Gastrocnemius medialis (tissue), 4 donors: ENCODE results near the gene TRAF2.

Experiments used
- POLR2A ChIP-seq, 2 donors: fragments of 450-650 bp; IDR thresholded peaks; one replicate each; pipeline ENCODE4 v1.6.1; 2017; ENCODE audit warnings: antibody characterized with exemption in 2 of 2, mild to moderate bottlenecking in 2 of 2, moderate library complexity in 2 of 2
- TF ChIP-seq, protein P1 (sequence below), 5 experiments: fragments of 450-650 bp in 3 of 5; fragments of 200-600 bp in 2 of 5; sonication (generic) in 2 of 5; IDR thresholded peaks in 4 of 5; conservative IDR thresholded peaks in 1 of 5; 1 replicate in 4 of 5; 2 replicates in 1 of 5; pipeline ENCODE4 v1.5.1; 2016 to 2019; ENCODE audit warnings: antibody characterized with exemption in 5 of 5, mild to moderate bottlenecking in 3 of 5, moderate library complexity in 3 of 5

DNA sequence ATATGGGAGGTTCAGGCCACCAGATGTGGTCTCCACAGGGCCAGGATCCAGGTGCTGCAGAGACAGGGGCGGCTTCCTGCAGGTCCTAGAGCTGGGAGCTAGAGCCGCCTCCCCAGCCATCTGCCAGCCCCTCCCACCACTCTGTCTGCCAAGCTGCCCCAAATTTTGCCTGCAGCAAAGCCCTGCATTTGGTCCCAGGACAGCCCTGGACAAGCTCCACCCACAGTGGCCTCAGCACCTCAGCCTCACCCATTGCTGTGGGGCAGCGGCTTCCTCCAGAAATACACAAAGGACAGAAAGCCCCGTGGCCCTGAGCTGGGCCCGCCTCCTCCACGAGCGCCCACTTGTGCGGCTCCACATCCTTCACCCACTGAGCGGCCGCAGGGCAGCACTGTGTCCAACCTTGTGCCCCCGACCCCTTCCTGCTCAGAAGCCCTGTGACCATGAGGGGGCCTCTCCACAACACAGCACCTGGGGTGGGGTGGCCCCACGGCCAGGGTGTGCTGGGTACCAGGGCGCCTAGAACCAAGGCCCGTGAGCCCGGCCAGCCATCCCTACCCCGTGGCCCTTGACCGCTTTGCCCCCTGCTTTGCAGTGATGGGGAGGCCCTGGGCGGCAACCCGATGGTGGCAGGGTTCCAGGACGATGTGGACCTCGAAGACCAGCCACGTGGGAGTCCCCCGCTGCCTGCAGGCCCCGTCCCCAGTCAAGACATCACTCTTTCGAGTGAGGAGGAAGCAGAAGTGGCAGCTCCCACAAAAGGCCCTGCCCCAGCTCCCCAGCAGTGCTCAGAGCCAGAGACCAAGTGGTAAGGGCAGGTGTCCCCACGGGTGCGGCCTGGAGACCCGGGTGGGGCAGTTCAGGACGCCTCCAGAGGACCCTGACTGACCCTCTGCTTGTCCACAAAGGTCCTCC, 47.7 kb upstream of the TRAF2 start:
- TF ChIP-seq, protein P1, sequence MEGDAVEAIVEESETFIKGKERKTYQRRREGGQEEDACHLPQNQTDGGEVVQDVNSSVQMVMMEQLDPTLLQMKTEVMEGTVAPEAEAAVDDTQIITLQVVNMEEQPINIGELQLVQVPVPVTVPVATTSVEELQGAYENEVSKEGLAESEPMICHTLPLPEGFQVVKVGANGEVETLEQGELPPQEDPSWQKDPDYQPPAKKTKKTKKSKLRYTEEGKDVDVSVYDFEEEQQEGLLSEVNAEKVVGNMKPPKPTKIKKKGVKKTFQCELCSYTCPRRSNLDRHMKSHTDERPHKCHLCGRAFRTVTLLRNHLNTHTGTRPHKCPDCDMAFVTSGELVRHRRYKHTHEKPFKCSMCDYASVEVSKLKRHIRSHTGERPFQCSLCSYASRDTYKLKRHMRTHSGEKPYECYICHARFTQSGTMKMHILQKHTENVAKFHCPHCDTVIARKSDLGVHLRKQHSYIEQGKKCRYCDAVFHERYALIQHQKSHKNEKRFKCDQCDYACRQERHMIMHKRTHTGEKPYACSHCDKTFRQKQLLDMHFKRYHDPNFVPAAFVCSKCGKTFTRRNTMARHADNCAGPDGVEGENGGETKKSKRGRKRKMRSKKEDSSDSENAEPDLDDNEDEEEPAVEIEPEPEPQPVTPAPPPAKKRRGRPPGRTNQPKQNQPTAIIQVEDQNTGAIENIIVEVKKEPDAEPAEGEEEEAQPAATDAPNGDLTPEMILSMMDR (IDR thresholded peaks at IDR 0.05 in 4 of 5, conservative IDR thresholded peaks at IDR 0.05 in 1 of 5) = no peak
- TF ChIP-seq POLR2A (IDR thresholded peaks at IDR 0.05) = no peak
